ENCODE data around the gene KIF26A.

The KIF26A gene

GRCh38 chr14:104138098-104138717, at the start of gene KIF26A:
TSS of gene KIF26A (plus strand) at chr14:104138587. CDS start at chr14:104138723, 136 bp downstream.
- DNase-seq: no peak

DNA sequence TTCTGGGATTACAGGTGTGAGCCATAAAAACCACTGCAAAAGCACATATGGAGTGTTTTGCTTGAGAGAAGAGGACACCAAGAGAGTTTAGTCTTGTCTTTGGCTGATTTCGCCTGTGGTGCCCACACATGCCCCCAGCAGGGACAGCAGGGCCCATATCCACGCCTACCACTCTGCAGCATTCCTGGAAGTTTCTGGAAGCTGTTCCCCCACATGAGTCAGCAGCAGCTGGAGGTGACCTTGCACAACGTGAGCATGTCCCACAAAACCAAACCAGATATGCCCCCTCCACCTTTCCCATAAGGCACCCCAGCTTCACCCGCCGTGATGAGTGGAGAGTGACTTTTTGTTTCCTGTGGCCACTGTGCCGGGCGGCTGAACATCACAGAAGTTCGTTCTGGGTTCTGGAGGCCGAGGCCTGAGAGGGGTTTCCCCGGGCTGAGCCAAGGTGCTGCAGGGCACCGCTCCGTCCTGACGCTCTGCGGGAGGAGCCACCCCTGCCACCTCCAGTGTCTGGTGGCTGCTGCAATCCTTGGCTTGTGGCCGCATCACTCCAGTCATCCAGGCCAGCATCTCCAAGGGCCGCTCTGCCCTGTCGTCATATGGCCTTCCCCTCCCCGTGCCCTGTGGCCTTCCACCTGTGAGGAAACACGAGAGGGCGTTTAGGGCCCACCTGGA, 48.2 kb upstream of the KIF26A start:
- no peak for DNase-seq

DNA sequence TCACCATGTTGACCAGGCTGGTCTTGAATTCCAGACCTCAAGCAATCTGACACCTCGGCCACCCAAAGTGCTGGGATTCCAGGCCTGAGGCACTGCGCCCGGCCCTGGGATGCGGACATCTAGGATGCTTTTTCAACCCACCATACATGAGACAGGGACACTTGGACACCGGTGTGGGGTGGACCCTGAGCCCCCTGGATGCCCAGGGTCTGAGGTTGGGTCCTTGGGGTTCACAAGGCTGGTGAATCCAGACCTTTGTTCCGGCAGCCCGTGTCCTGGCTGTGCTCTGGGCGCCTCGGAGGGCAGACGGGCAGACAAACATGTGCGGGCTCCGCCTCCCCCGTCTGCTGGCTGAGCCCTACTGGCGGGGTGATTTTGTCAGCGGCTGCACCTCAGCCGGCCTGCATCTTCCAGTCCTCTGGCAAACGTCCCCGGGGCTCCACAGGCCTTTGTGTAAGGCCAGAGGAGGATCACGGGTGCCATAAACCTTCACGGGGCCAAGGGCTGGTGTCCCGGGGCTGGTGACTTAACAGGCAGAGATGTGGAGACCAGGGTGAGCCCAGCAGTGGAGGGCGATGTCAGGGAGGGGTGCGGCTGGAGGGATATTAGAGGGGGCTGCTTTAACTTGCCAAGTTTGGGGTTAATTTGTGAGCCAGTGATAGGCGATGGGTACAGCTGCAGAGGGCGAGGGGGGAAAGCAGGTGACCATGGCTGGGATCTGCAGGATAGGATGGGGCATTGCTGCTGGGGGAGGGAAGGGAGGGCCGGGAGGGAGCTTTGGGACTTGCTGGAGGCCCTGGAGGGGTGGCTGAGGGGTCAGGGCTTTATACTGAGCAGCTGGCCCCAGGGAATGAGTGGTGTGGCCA, 47.1 kb upstream of the KIF26A start:
- no peak for DNase-seq

- DNase-seq: no peak
Observed at GRCh38 chr14:104091927-104092771, 46.2 kb upstream of the KIF26A start.

DNA sequence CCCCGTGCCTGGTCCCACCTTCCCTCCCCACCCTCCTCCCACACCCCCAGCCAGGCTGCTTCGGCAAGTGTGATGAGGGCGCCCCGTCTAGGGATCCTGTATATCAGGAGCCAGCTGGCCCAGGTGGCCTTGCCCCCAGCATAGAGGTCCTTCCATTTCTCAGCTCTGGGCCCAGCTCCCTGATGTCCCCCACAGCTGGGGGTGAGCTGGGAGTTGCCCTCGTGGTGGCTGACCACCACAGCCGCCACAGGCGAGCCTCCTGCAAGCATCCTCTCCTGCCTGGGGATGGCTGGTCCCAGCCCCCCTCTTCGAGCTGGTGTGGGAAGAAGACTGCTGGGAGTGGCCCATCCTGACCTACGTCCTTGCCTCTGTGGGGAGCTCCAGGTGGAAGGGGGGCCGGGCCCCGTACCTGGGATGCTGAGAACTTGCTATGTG, 45.4 kb upstream of the KIF26A start:
- DNase-seq: no peak

GRCh38 chr14:104093366-104094055, 44.9 kb upstream of the KIF26A start:
- no peak for DNase-seq

GRCh38 chr14:104094056-104094708, 44.2 kb upstream of the KIF26A start:
- DNase-seq: no peak

- DNase-seq: peak; percentile 37
Observed at GRCh38 chr14:104094709-104095425, 43.5 kb upstream of the KIF26A start.

DNA sequence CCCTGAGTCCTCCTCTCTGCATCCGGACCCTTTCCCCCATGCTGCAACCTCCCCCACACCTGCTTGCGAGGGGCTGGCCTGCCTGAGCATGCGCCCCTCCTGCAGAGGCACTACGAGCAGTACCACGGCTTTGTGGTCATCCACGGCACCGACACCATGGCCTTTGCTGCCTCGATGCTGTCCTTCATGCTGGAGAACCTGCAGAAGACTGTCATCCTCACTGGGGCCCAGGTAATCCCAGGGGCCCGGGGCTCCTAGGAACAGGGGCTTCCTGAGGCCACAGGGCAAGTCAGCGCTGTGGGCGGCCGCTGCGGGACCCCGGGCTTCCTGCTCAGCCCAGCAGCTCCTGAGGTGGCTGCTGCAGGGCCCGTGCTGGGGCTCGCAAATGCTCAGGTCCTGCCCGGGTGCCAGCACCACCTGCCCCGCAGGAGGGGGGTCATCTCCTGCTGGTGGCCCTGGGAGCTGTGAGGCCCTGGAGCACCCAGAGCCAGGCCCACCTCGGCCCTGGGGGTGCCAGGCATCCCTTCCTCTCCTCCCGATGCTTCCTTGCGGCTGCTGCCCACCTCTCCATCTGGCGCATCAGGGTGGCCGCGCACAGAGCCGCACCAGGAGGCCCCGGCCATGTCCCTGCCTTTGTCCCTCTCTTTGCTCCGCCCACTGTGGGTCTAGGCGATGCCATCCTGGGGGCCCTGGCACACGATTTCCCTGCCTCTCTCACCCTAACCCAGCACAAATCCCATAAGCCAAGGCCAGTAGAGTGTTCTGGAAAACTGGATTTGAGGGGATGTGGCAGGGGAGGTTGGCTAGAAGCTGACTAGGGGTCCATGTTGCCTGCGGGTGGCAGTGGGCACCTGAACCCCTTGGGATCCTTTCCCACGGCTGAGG, 42.7 kb upstream of the KIF26A start:
- no peak for DNase-seq

- DNase-seq: no peak
Observed at GRCh38 chr14:104096318-104096717, 42.1 kb upstream of the KIF26A start.

DNA sequence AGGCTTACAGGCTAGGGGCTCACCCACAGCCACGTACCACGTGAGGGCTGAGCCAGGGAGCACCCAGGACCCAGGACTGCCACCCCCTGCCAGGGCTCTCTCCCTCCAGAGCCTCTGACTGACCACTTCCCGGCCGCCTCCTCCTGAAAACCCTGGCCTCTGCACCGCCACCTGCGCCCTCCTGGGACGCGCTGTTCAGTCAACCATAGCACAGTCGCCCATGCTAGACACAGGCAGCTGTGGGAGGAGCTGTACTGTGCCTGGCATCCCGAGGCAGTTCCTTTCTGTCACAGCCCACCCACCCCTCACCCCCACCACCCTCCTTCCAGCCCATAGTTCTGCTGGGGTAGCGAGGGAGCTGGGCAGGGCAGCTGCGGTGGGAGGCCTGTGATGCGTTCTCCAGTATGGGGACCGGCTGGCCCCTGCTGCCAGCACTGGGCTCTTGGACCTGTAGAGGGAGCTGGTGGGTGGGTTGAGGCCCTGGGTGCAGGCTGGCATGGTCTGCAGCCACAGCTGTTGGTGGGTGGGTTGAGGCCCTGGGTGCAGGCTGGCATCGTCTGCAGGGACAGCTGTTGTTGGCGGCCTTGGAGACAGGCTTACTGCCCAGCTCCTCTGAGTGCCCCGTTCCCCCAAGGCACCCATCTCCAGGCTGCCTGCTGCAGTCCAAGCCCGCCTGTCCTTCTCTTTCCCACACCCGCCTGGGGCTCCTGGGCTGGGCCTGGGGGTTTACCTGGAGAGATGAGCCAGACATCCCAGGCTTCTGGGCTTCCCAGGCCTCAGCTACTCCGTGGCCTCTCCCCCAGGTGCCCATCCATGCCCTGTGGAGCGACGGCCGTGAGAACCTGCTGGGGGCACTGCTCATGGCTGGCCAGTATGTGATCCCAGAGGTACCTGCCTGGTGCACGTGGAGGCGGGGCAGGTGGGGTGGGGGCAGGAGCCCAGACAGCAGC, 41.4 kb upstream of the KIF26A start:
- no peak for DNase-seq

- no peak for DNase-seq
Observed at GRCh38 chr14:104098272-104099095, 39.9 kb upstream of the KIF26A start.

DNA sequence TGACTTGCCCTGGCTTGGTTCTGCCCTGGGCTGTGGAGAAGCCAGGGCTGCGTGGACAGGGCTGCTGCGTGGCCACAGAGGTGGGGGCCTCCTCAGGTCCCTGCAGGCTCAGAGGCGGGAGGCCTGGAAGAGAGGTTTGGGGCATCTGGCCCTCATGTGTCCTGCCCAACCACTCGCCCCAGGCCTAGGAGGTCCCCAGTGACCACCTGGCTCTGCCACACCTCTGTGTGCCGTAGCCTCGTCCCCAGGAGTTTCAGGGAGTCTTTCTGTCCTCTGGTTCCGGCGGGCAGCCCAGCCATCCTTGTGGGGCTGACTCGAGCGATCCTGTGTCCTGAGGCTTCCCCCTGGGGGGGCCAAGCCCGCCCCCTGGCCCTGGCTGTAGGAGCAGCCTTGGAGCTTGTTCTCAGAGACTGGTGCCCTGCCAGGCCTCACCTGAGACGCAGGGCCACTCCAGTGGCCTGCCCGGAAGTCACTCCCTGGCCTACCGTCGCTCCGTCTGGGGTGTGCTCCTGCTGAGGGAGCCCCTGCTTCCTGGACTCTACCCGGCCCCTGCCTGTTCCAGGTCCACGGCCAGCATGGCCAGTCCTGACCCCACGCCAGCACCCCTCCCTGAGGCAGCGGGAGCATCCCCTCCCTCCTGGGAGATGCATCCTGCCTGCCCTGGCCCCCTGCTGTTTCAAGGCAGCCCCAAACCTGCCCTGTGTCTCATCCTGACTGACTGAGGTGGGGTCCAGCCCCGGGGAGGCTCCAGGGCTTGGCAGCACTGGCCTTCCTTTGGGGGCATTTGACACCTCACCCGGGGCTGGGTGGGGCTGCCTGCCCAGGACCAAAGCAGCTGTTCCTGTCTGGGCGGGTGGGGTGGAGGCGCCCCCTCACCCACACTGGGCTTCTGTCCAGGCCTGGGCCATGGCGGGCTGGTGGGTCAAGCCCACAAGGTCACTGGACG, 39.0 kb upstream of the KIF26A start:
- no peak for DNase-seq

DNA sequence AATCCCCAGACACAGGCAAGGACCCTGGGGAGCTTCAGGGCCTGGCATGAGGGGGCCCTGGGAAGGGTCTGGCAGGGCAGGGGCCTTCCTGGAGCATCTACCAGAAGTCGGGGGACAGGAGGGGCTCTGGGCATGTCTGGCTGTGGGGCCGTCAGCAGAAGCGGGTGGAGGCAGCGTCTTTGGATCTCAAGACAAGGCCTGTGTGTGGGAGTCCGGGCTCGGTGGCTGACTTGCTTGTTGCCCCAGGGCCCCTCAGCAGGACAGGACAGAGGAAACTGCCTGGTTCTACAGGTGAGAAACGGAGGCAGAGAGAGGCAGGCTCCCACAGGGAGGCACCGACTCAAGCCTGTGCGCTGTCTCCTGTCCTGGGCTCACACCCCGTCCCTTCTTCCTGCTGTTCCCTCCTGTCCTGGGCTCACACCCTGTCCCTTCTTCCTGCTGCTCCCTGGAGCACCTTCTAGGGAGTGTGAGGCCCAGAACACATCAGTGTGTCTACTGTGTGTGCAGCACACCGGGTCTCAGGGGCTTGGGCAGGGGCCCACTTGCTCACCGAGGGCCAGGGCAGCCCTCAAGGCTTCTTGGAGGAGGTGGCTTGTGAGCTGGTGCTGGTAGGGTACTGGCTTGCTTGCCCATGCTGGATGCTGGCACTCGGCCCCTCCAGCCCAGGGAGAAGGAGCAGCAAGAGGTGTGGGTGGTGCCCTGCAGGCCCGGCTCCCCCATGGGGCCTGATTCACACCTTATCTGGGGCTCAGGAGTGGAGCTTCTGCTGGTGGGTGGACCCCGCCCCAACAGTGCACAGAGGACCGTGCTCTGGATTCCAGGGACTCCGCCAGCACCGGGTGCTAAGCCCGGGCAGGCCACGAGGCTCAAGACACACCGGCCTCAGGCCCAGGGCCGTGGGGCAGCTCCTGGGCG, 38.0 kb upstream of the KIF26A start:
- DNase-seq: no peak

- DNase-seq: no peak
Observed at GRCh38 chr14:104101086-104101621, 37.2 kb upstream of the KIF26A start.

All from CD4-positive, alpha-beta T cell treated with Interferon gamma for 1 hour (primary cell).